HepG2 (cell line): ENCODE results near the gene PLEKHN1. TPM values are rescaled to one million over a fixed set of nuclear protein-coding genes. Genes with fewer than 3 reads are reported as not detected.
A peak's percentile ranks its signal among the peaks of the same experiment; 100 is the strongest.

ENCODE experiments used
- ATAC-seq: fragments of 200-7000 bp; cut with Tn5 transposase; 3 replicates; pipeline ENCODE4 v1.9.1; 2020; ENCODE audit warnings: mild to moderate bottlenecking, moderate library complexity
- BruUV-seq: library from RNA; stranded (reverse); fragments of 400-500 nt; replicated peaks from 2 replicates; lab custom pipeline; 2021; lab: Mats Ljungman, UMichigan
- CTCF ChIA-PET: fragments of 300-600 bp; formaldehyde crosslinking; extraction: SDS; loops from one replicate; lab custom pipeline; 2021; ENCODE audit warnings: low total read pairs, inconsistent platforms, low intra/inter-chr PET ratio; lab: Yijun Ruan, JAX
- POLR2A ChIA-PET: fragments of 350-600 bp; sonication (Branson Sonifier 250); formaldehyde crosslinking; loops from one replicate; lab custom pipeline; 2020; ENCODE audit warnings: antibody characterized with exemption, inconsistent platforms; lab: Yijun Ruan, JAX
- DNase-seq: peaks from one replicate; pipeline ENCODE4 v3.0.0-alpha.2; 2015; ENCODE audit warnings: low spot score
- FAIRE-seq: peaks from 3 replicates; lab custom pipeline; 2011; peaks lifted over from hg19 to GRCh38; lab: Jason Lieb, UNC
- H2AFZ ChIP-seq: one replicate; pipeline ENCODE4 v1.6.1; 2011; ENCODE audit warnings: low read length, inconsistent platforms
- H3K27ac ChIP-seq: fragments of 300-600 bp; 3 replicates; pipeline ENCODE4 v1.8.0; 2011; ENCODE audit warnings: mixed run types, mild to moderate bottlenecking, mixed read lengths, low read length, inconsistent platforms; ENCODE audit not compliant: insufficient read depth; ENCODE audit errors: extremely low read length
- H3K27me3 ChIP-seq, 2 experiments: fragments of 200-600 bp in 1 of 2; 2 replicates in 1 of 2; 3 replicates in 1 of 2; pipeline versions ENCODE4 v1.6.0 to v1.8.0; 2011; ENCODE audit warnings: low read length in 2 of 2, mild to moderate bottlenecking in 2 of 2, moderate library complexity in 2 of 2, inconsistent platforms in 1 of 2; ENCODE audit not compliant: insufficient read depth in 2 of 2, control insufficient read depth in 1 of 2
- H3K36me3 ChIP-seq, 2 experiments: fragments of 200-600 bp in 1 of 2; replicated peaks in 1 of 2; 2 replicates in 1 of 2; 3 replicates in 1 of 2; pipeline versions ENCODE4 v1.5.1 to v1.8.0; 2011; ENCODE audit warnings: low read length in 2 of 2, inconsistent platforms in 1 of 2; ENCODE audit not compliant: insufficient read depth in 2 of 2, control insufficient read depth in 1 of 2
- H3K4me1 ChIP-seq: 2 replicates; pipeline ENCODE4 v1.5.1; 2012; ENCODE audit warnings: low read length, inconsistent platforms; ENCODE audit not compliant: insufficient read depth
- H3K4me2 ChIP-seq: 2 replicates; pipeline ENCODE4 v1.6.0; 2011; ENCODE audit warnings: low read depth, low read length, inconsistent platforms
- H3K4me3 ChIP-seq, 3 experiments: fragments of 200-600 bp in 1 of 3; sonication (generic), shearing (Covaris generic) in 1 of 3; replicated peaks in 1 of 3; 2 replicates each; pipeline ENCODE4 v1.5.1; 2011 to 2016; ENCODE audit warnings: low read length in 3 of 3, inconsistent platforms in 2 of 3, low read depth in 2 of 3, mild to moderate bottlenecking in 2 of 3, control low read depth in 1 of 3, mixed read lengths in 1 of 3; ENCODE audit not compliant: insufficient read depth in 1 of 3
- H3K79me2 ChIP-seq: one replicate; pipeline ENCODE4 v1.6.1; 2011; ENCODE audit warnings: low read length, inconsistent platforms; ENCODE audit not compliant: insufficient read depth
- H3K9ac ChIP-seq: 2 replicates; pipeline ENCODE4 v1.6.0; 2011; ENCODE audit warnings: mild to moderate bottlenecking, low read depth, low read length, inconsistent platforms; ENCODE audit not compliant: insufficient read depth
- H3K9me3 ChIP-seq: 2 replicates; pipeline ENCODE4 v1.5.1; 2012; ENCODE audit warnings: mild to moderate bottlenecking, low read length
- H4K20me1 ChIP-seq: 2 replicates; pipeline ENCODE4 v1.6.0; 2011; ENCODE audit warnings: inconsistent platforms, mild to moderate bottlenecking, low read length, moderate library complexity; ENCODE audit not compliant: insufficient read depth
- CEBPB ChIP-seq: IDR thresholded peaks from 2 replicates; pipeline ENCODE4 v1.6.1; 2011; ENCODE audit warnings: low read depth, low read length, improper control_type of control experiment, borderline replicate concordance
- DMAP1 ChIP-seq: IDR thresholded peaks from 2 replicates; pipeline ENCODE4 v1.6.1; 2016
- HIC2 ChIP-seq: sonication (generic); formaldehyde crosslinking; IDR thresholded peaks from 2 replicates; pipeline ENCODE4 v1.9.0; 2022; ENCODE audit warnings: low read depth, missing genetic modification reagents
- MED13 ChIP-seq: sonication (generic); formaldehyde crosslinking; IDR thresholded peaks from 2 replicates; pipeline ENCODE4 v1.5.0; 2020; ENCODE audit warnings: missing genetic modification reagents
- MTF2 ChIP-seq: sonication (generic); formaldehyde crosslinking; IDR thresholded peaks from 2 replicates; pipeline ENCODE4 v1.5.0; 2020; ENCODE audit warnings: missing genetic modification reagents, borderline replicate concordance
- MYNN ChIP-seq: sonication (generic); formaldehyde crosslinking; IDR thresholded peaks from 2 replicates; pipeline ENCODE4 v1.4.0; 2020; ENCODE audit warnings: mild to moderate bottlenecking, low read depth, missing genetic modification reagents
- RFXANK ChIP-seq: IDR thresholded peaks from 2 replicates; pipeline ENCODE4 v1.6.1; 2016
- RNF219 ChIP-seq: sonication (generic); formaldehyde crosslinking; IDR thresholded peaks from 2 replicates; pipeline ENCODE4 v1.5.0; 2020; ENCODE audit warnings: mild to moderate bottlenecking, missing genetic modification reagents
- ZNF30 ChIP-seq: sonication (generic); formaldehyde crosslinking; IDR thresholded peaks from 2 replicates; pipeline ENCODE4 v1.5.0; 2020; ENCODE audit warnings: mild to moderate bottlenecking, missing genetic modification reagents
- ZNF468 ChIP-seq: sonication (generic); formaldehyde crosslinking; IDR thresholded peaks from 2 replicates; pipeline ENCODE4 v1.8.0; 2022; ENCODE audit warnings: mild to moderate bottlenecking, moderate library complexity, missing genetic modification reagents
- WGBS: methylation state at CpG from one replicate; pipeline ENCODE4 v1.1.6; 2017; ENCODE audit warnings: low lambda C conversion rate; 5-methylcytosine and 5-hydroxymethylcytosine counted together
- in situ Hi-C: cut with HindIII; loops from 2 replicates; pipeline ENCODE4 v1.10.0; 2017; ENCODE audit warnings: low pct_unique_long_range_greater_than_20kb; ENCODE audit not compliant: extremely low pct_ligation_motif_present
- intact Hi-C: fragments of 100-400 bp; cut with micrococcal nuclease; formaldehyde crosslinking; loops from one replicate; pipeline ENCODE4 v1.10.0; 2022; ENCODE audit not compliant: unreplicated experiment
- polyA plus RNA-seq, 8 experiments: library from polyadenylated mRNA; depleted of rRNA in 3 of 8; stranded (reverse) in 7 of 8; unstranded in 1 of 8; fragments of >200 nt; fragmentation: Illumina TruSeq in 4 of 8; extraction: Trizol in 4 of 8; gene quantifications; 2 replicates each; pipeline versions ENCODE4 v1.2.1 to v1.2.3, GENCODE V29; 2011 to 2016; ENCODE audit warnings: low read depth in 4 of 8, missing spikeins in 1 of 8, mixed read lengths in 1 of 8; ENCODE audit not compliant: insufficient read depth in 1 of 8
- total RNA-seq, 5 experiments: library from RNA; depleted of rRNA; stranded (reverse); fragments of >200 nt; fragmentation: Illumina TruSeq; extraction: Trizol; gene quantifications; 2 replicates each; pipeline ENCODE4 v1.2.3, GENCODE V29; 2016; ENCODE audit warnings: low read depth in 1 of 5
- TF ChIP-seq, protein P1 (sequence below): sonication (generic); formaldehyde crosslinking; IDR thresholded peaks from 2 replicates; pipeline ENCODE4 v1.4.0; 2020; ENCODE audit warnings: missing genetic modification reagents, mild to moderate bottlenecking, borderline replicate concordance
- TF ChIP-seq, protein P2 (sequence below): sonication (generic); formaldehyde crosslinking; conservative IDR thresholded peaks from 2 replicates; pipeline ENCODE4 v1.8.0; 2022; ENCODE audit warnings: mild to moderate bottlenecking, moderate library complexity, missing genetic modification reagents

Gene PLEKHN1
- total and polyA plus RNA-seq, 2 of the 13 experiments (the other 11 are each of a cell fraction or from before 2014, with no cell fraction given) = 0.42 to 0.58 TPM

DNA sequence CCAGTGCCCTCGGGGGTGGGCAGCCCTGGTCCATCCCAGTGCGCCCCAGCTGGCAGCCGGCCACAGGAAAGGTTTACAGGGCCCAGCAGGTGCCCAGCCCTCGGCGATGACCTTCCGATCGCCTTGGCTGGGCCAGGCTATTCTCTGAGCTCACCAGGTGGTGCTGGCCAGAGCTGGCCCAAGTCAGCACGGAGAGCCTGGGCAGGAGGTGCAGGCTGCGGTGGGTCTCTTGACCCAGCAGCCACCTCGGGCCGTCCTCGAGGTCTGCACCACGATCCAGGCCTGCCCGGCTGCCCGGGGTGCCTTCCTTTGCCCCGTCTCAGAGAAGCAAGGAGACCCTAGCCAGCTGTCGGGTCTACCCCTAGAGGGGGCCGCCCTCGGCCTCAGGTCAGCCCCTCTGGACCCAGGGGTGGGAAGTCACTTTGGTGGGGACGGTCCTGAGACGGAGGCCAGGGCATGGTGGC is 15.2 kb downstream of the PLEKHN1 start (continued):
- TF ChIP-seq, protein P1, sequence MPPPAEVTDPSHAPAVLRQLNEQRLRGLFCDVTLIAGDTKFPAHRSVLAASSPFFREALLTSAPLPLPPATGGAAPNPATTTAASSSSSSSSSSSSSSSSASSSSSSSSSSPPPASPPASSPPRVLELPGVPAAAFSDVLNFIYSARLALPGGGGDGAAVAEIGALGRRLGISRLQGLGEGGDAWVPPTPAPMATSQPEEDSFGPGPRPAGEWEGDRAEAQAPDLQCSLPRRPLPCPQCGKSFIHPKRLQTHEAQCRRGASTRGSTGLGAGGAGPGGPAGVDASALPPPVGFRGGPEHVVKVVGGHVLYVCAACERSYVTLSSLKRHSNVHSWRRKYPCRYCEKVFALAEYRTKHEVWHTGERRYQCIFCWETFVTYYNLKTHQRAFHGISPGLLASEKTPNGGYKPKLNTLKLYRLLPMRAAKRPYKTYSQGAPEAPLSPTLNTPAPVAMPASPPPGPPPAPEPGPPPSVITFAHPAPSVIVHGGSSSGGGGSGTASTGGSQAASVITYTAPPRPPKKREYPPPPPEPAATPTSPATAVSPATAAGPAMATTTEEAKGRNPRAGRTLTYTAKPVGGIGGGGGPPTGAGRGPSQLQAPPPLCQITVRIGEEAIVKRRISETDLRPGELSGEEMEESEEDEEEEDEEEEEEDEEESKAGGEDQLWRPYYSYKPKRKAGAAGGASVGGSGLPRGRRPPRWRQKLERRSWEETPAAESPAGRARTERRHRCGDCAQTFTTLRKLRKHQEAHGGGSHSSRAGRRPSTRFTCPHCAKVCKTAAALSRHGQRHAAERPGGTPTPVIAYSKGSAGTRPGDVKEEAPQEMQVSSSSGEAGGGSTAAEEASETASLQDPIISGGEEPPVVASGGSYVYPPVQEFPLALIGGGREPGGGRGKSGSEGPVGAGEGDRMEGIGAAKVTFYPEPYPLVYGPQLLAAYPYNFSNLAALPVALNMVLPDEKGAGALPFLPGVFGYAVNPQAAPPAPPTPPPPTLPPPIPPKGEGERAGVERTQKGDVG (CRISPR knock-in tag) = no peak
- TF ChIP-seq CEBPB = no peak
- TF ChIP-seq, protein P2, sequence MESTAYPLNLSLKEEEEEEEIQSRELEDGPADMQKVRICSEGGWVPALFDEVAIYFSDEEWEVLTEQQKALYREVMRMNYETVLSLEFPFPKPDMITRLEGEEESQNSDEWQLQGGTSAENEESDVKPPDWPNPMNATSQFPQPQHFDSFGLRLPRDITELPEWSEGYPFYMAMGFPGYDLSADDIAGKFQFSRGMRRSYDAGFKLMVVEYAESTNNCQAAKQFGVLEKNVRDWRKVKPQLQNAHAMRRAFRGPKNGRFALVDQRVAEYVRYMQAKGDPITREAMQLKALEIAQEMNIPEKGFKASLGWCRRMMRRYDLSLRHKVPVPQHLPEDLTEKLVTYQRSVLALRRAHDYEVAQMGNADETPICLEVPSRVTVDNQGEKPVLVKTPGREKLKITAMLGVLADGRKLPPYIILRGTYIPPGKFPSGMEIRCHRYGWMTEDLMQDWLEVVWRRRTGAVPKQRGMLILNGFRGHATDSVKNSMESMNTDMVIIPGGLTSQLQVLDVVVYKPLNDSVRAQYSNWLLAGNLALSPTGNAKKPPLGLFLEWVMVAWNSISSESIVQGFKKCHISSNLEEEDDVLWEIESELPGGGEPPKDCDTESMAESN (CRISPR knock-in tag) = no peak

GRCh38 chr1:981955-982558 is 15.8 kb downstream of the PLEKHN1 start, which contains the start of gene PERM1:
PERM1 (minus strand) TSS chr1:982093; CDS start chr1:981029, 1,064 bp downstream.
- FAIRE-seq (no peak), DNase-seq (no peak), ATAC-seq (no peak)
- peaks cover 45% of the 10 kb centered on the region for H3K4me1 ChIP-seq
- H3K4me3 ChIP-seq = peak within 1 kb of the TSS in 2 of 3 experiments; percentile 3 to 70; a peak in 2 of 6 replicates
- CTCF ChIA-PET = no interaction called here
- no peaks in the 10 kb centered on the region for H3K79me2 ChIP-seq
- no peaks in the 10 kb centered on the region for H3K9me3 ChIP-seq
- H3K4me2 ChIP-seq = peak within 1 kb of the TSS; percentile 74
- intact Hi-C loops = no loop called here
- H3K9ac ChIP-seq = peak within 1 kb of the TSS; percentile 15; the same call in 1 of the 2 replicates
- 0% methylated on average over 4 of the region's 28 CpGs for WGBS
- BruUV-seq = no TSS peak
- no peaks in the 10 kb centered on the region for H3K36me3 ChIP-seq
- H2AFZ ChIP-seq = no peak within 1 kb of the TSS
- peaks cover 22 to 60% of the 10 kb centered on the region in 2 experiments for H3K27me3 ChIP-seq
- H3K27ac ChIP-seq = no peak within 1 kb of the TSS
- no peaks in the 10 kb centered on the region for H4K20me1 ChIP-seq
- POLR2A ChIA-PET = interaction anchor here (1.0 to 1.9 kb wide), 3 partner anchors 15 to 20 kb away, joined by 3 to 4 read pairs (median 3); partner anchors contain the start of genes HES4 and PLEKHN1
- in situ Hi-C loops = no loop called here
- TF ChIP-seq DMAP1 (CRISPR knock-in tag) (no peak), HIC2 (CRISPR knock-in tag) (peak; percentile 27; the same call in 1 of the 2 replicates), MTF2 (peak; percentile 88; the same call in 1 of the 2 replicates), RNF219 (CRISPR knock-in tag) (no peak), MED13 (CRISPR knock-in tag) (no peak), ZNF468 (CRISPR knock-in tag) (0 out of 2 replicates have a peak, but pooled peaks have one; percentile 6), MYNN (no peak), RFXANK (CRISPR knock-in tag) (no peak), ZNF30 (0 out of 2 replicates have a peak, but pooled peaks have one; percentile 36)
